Thoracic aorta (tissue), 2 donors: ENCODE data around the gene MSI2. TPM values are rescaled to one million over a fixed set of nuclear protein-coding genes. Genes with fewer than 3 reads are reported as not detected.

Experiments
- ATAC-seq: fragments of 150-250 bp; one replicate; pipeline ENCODE4 v1.8.0; 2017; ENCODE audit warnings: low read depth; ENCODE audit not compliant: insufficient number of reproducible peaks, low FRiP score
- DNase-seq: peaks from one replicate; pipeline ENCODE4 v3.0.0-alpha.2; 2020; ENCODE audit warnings: low spot score
- H3K27ac ChIP-seq, 2 donors: fragments of 200-600 bp; sonication (generic); 1 replicate in 1 of 2; 2 replicates in 1 of 2; pipeline ENCODE4 v1.5.1; 2016; ENCODE audit warnings: mild to moderate bottlenecking in 2 of 2, moderate library complexity in 2 of 2
- H3K27me3 ChIP-seq: fragments of 200-600 bp; sonication (generic); replicated peaks from 2 replicates; pipeline ENCODE4 v1.6.0; 2016; ENCODE audit warnings: mild to moderate bottlenecking; ENCODE audit not compliant: insufficient read depth
- H3K36me3 ChIP-seq: fragments of 200-600 bp; sonication (generic); one replicate; pipeline ENCODE4 v1.5.1; 2016
- H3K4me1 ChIP-seq, 2 donors: fragments of 200-600 bp; sonication (generic); 1 replicate in 1 of 2; 2 replicates in 1 of 2; pipeline versions ENCODE4 v1.5.1 to v1.6.0; 2016; ENCODE audit warnings: low read depth in 2 of 2, mild to moderate bottlenecking in 1 of 2; ENCODE audit not compliant: control insufficient read depth in 1 of 2
- H3K4me3 ChIP-seq: fragments of 200-600 bp; sonication (generic); 2 replicates; pipeline ENCODE4 v1.5.1; 2016; ENCODE audit warnings: mild to moderate bottlenecking
- H3K9me3 ChIP-seq: fragments of 200-600 bp; sonication (generic); 2 replicates; pipeline ENCODE4 v1.5.1; 2016
- total RNA-seq, 2 donors: library from RNA; depleted of rRNA; stranded (reverse); fragments of >200 nt; gene quantifications; one replicate each; pipeline versions ENCODE4 v1.1.0 to v1.2.3, GENCODE V29; 2016
- TF ChIP-seq, protein P1 (sequence below): fragments of 200-600 bp; sonication (generic); IDR thresholded peaks from one replicate; pipeline ENCODE4 v1.5.1; 2019; ENCODE audit warnings: antibody characterized with exemption

Gene MSI2
- total RNA-seq, 2 donors from 2014 or later, result 32.1 to 46.2 TPM

DNA sequence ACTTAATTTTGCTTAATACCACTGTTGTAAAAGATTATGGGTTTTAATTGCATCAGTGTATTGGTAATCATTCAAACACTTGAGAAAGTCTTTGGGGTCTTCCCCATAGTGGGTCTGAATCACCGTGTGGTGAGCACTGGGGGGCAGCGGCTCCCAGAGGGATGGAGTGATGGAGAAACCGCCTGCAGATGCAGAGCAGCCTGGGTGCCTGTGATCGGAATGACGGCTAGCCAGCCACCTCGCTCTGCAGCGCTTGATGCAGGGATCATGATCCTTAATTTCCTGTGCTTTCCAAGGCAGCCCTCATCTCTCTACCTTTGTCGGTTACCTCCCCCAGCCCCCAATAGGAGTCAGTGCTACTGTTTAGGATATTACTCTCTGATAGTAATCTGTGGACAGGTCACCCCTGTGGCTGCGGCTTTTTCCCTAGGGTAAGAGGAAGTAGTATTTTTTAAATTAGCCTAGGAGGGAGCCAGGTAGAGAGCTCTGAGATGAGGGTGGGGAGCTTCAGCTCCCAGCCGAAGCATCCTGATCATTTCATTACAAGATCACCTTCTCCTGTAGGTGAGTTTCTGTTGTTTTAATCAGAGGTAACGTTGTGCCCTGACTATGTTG lies 135.6 kb downstream of the MSI2 start:
- H3K27me3 ChIP-seq, result no peaks in the 10 kb centered on the region
- peaks cover 15% of the 10 kb centered on the region for H3K9me3 ChIP-seq
- no peaks in the 10 kb centered on the region for H3K36me3 ChIP-seq
- H3K4me1 ChIP-seq, result no peaks in the 10 kb centered on the region
- DNase-seq, result no peak
- TF ChIP-seq, protein P1, sequence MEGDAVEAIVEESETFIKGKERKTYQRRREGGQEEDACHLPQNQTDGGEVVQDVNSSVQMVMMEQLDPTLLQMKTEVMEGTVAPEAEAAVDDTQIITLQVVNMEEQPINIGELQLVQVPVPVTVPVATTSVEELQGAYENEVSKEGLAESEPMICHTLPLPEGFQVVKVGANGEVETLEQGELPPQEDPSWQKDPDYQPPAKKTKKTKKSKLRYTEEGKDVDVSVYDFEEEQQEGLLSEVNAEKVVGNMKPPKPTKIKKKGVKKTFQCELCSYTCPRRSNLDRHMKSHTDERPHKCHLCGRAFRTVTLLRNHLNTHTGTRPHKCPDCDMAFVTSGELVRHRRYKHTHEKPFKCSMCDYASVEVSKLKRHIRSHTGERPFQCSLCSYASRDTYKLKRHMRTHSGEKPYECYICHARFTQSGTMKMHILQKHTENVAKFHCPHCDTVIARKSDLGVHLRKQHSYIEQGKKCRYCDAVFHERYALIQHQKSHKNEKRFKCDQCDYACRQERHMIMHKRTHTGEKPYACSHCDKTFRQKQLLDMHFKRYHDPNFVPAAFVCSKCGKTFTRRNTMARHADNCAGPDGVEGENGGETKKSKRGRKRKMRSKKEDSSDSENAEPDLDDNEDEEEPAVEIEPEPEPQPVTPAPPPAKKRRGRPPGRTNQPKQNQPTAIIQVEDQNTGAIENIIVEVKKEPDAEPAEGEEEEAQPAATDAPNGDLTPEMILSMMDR, result no peak
- no peak overlapping the region for H3K4me3 ChIP-seq
- H3K27ac ChIP-seq, result no peak overlapping the region
- no peak for ATAC-seq

DNA sequence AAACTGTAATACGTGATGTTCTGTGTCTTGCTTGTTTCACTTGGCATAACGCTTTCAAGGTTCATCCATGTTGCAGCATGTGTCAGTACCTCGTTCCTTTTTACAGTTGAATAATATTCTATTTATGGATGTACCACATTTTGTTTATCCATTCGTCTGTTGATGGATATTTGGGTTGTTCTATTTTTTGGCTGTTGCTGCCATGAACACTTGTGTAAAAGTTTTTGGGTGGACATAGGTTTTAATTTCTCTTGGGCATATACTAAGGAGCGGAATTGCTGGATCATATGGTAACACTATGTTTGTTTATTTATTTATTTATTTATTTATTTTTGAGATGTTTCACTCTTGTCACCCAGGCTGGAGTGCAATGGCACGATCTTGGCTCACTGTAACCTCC lies 137.0 kb downstream of the MSI2 start:
- no peak for ATAC-seq
- TF ChIP-seq, protein P1, result no peak
- Histone ChIP-seq H3K9me3 (peaks cover 6% of the 10 kb centered on the region), H3K36me3 (no peaks in the 10 kb centered on the region), H3K4me1 (no peaks in the 10 kb centered on the region), H3K4me3 (no peak overlapping the region), H3K27ac (no peak overlapping the region), H3K27me3 (no peaks in the 10 kb centered on the region)
- DNase-seq, result no peak

DNA sequence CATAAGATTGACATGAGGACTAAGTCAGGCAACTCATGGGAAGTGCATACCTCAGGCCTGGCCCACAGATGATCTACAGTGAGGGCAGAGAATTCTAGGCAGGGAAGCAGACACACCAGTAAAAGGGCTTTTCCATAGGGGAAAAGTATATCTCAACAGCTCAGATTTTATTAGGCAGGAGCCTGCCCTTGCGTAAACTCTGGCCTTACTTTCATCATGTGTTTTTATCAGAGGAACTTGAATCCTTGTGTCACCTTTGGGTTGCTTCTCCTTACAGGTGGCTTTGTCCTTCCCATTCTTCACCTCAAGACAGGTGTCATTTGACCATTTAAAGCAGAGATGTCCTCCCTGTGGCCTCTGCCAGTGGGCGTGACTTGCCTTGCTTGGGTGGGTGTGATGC lies 138.1 kb downstream of the MSI2 start:
- TF ChIP-seq, protein P1, result no peak
- DNase-seq (no peak), ATAC-seq (no peak)
- Histone ChIP-seq H3K27ac (no peak overlapping the region), H3K4me3 (no peak overlapping the region), H3K4me1 (no peaks in the 10 kb centered on the region), H3K9me3 (peaks cover 6% of the 10 kb centered on the region), H3K36me3 (no peaks in the 10 kb centered on the region), H3K27me3 (no peaks in the 10 kb centered on the region)

DNA sequence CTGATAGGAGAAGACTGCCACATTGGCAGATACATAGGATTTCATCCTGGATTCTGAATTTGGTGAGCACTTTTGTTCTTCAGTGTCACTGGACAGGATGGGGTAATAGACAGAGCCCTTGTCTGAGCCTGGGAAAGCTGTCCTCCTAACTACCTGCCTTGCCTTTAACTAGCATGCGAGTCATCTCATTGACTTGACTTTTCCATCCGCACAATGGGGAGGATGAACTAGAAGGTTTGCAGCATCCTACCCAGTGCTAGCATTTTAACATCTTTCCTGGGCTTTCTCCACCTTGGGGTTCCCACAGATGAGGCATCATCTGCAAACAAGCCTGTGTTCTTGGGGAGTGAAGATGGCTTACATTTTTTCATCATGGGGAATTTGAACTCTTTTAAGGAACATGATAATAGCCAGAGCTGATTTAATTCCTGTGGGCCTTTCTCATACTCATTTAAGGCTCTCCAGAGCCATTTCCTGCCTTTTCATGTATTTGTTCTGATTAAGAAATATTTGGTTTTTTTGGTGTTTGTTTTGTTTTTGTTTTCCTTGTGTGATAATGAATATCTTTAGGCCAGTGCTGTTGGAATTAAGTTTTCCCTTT lies 139.5 kb downstream of the MSI2 start:
- H3K9me3 ChIP-seq, result peaks cover 6% of the 10 kb centered on the region
- no peak overlapping the region for H3K27ac ChIP-seq
- H3K36me3 ChIP-seq, result no peaks in the 10 kb centered on the region
- H3K4me1 ChIP-seq, result no peaks in the 10 kb centered on the region
- no peak for DNase-seq
- TF ChIP-seq, protein P1, result no peak
- ATAC-seq, result no peak
- no peaks in the 10 kb centered on the region for H3K27me3 ChIP-seq
- no peak overlapping the region for H3K4me3 ChIP-seq

DNA sequence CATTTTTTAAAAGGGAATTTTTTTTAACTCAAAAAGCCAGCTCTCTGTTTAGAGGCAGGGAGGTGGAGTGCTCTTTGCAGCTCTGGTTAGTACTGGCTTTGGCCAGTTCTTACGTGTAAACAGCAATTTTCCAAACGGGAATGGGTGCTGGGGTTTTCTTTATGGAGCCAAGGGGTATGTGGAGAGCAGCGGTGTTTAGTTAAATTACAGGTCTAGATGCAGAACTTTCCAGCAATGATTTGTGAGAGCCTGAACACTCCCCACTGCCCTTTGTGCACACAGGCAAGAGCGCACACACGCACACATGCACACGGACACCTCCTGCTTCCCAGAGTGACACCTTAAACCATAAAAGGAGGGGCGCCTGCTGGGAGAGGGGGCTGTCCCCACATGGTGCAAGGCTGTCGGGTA lies 140.2 kb downstream of the MSI2 start:
- H3K9me3 ChIP-seq, result peaks cover 6% of the 10 kb centered on the region
- H3K4me3 ChIP-seq, result no peak overlapping the region
- TF ChIP-seq, protein P1, result no peak
- H3K36me3 ChIP-seq, result no peaks in the 10 kb centered on the region
- DNase-seq, result no peak
- no peaks in the 10 kb centered on the region for H3K4me1 ChIP-seq
- ATAC-seq, result no peak
- H3K27ac ChIP-seq, result no peak overlapping the region
- no peaks in the 10 kb centered on the region for H3K27me3 ChIP-seq
